Hepatocyte (in vitro differentiated cells): Measurements from ENCODE around the gene PPP2R5B.

Experiments
- CTCF ChIP-seq: fragments of 200-600 bp; sonication (generic); IDR thresholded peaks from 2 replicates; pipeline ENCODE4 v1.5.1; 2016; ENCODE audit warnings: antibody characterized with exemption, mild to moderate bottlenecking; ENCODE audit not compliant: poor library complexity
- EZH2 ChIP-seq: fragments of 200-600 bp; sonication (generic); IDR thresholded peaks from 2 replicates; pipeline ENCODE4 v1.6.1; 2016; ENCODE audit warnings: antibody characterized with exemption, mild to moderate bottlenecking, borderline replicate concordance

DNA sequence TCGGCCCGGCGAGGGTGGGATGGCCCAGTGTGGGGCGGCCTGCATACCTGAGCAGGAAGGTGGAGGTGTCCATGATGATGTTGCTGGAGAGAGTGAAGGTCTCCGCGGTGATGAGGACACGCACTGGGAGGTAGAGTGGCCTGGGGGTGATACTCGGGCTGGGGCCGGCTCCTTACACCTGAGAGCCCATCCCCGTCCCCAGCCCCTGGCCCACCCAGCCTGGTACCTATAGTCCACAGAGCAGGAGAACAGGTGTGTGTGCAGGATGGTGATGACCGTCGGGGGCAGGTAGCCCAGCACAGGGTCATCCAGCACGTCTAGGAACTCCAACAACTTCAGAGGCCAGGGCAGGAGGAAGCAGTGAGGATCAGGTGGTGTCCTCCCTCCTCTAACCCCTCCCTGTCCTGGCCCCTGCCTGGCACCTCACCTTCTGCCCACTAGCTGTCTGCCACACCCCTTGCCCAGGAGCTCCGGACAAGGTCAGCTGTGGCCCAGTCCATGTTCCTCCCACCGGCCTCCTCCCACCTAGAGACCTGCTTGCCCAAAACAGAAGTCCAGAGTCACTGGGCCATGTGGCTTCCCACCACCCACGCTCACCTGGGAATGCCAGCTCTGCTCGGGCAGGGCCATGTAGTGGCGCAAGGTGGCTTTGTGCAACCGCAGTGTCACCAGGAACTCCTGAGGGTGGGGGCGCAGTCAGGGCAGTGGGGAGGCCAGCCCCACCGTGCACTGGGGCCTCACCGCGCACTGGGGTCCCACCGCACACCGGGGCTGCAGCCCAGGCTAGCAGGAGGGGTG lies 18.8 kb upstream of the PPP2R5B start:
- no peak for TF ChIP-seq CTCF
- no peak for TF ChIP-seq EZH2
